Measurements from ENCODE around the gene MTUS2.

The MTUS2 gene

DNA sequence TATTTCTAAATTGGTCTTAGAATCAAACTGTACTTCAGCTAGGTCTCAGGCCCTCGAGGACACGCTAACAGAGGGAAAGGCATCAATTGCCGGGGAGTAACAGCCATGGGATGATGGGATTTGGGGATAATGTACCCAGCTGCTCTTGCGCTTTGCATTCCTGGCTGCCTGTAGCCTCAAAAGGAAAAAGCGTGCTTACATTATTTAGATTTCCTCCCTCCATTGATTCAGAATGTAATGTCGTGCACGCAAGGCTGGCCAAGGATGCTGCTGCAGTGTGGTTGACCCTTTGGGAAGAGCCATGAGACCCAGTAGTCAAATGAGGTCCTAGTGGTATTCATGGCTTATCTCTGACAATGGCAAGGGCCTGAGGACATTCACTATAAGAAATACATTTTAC, 680.2 kb downstream of the MTUS2 start:
- DNase-seq = no peak

DNA sequence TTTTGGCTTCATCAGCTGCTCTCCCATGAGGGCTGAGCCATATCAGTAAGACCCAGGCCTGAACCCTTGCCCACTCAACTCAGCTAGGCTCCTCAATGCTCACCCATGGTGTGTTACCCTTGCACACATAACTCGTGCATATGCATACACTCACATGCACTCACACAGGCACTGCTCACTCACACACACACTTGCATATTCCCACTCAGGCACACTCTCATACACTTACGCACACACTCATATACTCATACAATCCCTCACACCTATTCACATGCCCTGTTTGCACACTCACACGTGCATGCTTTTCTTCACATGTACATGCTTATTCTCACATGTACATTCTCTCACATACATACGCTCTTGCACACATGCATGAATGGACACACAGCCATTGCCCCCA, 681.5 kb downstream of the MTUS2 start:
- DNase-seq = no peak

DNA sequence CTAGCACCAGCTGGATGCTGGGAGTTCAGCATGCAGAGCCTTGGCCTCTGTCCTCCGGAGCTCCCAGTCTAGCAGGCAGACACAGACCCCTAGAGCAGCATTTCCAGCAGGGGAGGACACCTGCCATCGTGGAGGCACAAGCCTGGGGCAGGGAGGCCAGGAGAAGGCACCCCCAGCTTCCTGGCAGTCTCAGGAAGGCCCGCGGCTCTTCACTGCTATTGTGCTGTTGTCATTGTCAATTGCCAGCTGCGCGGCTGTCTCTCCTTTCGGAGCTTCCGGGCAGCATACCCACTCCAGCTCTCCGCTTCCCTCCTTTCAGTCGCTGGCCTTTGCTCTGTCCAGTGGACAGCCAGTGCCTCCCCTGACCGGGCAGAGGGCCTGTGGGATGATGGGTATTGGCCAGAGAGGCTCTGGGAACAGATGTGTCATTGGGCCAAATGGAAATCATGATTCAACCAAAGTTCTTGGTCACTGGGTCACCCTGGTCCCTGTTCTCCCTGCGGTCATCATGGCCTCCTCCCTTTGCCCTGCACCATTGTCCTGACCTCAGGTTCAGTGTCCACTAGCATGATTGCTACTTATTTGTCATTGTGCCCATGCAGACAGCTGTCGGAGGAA, 682.4 kb downstream of the MTUS2 start:
- DNase-seq = peak in 1 of 56 donors; percentile 11

DNA sequence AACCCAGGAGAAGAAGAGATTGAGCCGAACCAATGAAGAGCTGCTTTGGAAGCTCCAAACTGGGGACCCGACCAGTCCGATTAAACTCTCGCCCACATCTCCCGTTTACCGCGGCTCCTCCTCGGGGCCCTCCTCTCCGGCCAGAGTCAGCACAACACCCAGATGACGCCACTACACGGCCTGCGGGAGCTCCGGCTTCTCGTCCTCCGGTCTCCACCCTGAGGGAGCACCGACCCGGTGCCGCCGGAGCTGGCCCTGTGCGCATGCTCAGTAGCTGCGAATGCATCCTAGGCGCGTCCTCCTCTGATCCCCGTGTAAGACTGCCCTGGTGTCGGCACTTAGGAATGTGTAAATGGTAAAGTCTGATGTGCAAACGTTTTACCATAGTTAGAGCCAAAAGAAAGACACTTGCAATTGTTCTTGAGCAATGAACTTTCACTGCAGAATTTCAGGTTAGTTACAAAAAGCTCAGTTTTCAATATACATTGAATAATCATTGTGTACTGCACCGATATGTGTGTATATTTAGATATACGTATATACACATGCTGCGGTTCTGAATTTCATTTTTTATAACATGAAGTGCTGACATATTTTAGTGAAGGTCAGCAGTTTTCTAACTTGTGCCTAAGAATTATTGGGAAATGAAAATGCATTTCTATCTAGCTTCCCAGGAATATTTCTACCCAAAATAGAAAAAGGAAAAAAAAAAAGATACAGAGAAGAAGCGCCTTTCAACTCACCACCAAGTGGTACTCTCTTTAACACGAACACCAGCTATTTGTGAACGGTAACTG, 683.1 kb downstream of the MTUS2 start:
- peak in 4 of 56 donors; percentile 4 to 29 (median 18) for DNase-seq

DNA sequence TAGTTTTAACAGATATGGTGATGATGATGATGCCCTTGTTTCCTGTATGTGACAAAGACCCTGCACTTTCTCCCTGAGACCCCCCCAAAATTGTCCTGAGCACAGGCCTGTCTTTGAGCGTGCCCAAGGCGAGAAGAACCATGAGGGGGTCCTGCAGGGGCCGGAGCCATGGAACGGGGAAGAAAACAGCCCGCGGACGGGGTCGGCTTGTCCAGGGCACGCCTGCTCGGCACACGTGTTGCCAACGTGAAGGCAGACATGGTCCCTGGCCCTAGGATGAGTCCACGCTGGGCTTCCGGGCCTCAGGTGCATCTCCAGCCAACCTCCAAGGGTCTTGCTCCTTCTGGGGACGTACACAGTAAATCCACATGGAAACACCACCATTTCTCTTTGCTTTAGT, 684.6 kb downstream of the MTUS2 start:
- no peak for DNase-seq

DNA sequence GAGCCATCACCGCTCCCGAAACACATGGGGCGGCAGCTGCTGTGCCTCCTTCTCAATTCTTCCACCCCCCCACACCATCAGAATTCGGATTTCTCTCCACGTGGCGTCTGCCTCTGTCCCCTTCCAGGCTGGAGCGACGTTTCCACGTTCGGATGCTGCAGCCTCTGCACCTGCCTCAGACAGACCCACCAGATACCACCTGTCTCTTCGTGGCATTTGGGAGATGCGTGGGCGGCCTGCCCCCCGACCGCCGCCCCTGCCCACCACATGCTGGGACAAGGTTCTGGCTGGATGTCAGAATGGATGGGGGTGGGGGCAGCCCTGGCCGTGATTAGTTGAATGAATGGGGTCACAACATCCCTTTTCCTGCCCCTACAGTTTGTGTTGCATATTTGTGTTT, 685.4 kb downstream of the MTUS2 start:
- no peak for DNase-seq

DNA sequence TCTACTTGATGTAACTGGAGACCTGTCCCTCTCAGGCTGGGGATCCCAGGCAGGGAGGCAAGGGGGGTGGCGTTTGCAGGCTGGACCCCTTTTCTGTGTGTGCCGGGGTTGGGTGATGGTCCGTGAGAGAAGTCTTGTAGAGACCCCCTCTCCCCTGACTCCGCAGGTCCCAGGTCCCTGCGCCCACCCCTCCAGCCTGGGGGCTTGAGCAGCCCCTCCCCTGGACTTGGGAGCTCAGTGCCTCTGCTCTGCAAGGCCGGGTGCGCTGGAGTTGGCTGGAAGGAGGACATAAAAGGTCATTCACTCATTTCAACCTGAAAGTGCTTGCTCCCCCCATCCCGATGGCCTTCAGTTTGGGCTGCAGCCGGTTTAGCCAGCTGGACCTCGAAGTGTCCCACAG, 685.8 kb downstream of the MTUS2 start:
- DNase-seq = no peak

DNA sequence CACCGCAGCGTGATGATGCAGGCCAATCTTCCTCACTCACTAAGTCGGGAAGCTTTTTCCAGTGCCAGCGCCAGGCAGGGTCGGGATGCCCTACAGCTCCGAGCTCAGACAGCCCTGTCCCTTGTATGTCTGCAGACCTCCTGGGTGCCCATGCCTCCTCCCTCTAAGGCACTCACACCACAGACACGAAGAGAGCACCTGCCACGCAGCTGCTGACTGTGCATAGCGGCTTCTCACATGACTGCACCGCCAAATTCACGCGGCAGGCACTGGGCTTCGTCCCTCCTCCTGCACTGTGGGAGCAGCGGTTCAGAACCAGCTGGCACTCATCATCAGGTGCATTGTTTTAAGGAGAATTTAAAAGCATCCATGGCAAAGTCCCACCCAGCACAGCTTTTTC, 687.2 kb downstream of the MTUS2 start:
- peak in 1 of 56 donors; percentile 6 for DNase-seq

DNA sequence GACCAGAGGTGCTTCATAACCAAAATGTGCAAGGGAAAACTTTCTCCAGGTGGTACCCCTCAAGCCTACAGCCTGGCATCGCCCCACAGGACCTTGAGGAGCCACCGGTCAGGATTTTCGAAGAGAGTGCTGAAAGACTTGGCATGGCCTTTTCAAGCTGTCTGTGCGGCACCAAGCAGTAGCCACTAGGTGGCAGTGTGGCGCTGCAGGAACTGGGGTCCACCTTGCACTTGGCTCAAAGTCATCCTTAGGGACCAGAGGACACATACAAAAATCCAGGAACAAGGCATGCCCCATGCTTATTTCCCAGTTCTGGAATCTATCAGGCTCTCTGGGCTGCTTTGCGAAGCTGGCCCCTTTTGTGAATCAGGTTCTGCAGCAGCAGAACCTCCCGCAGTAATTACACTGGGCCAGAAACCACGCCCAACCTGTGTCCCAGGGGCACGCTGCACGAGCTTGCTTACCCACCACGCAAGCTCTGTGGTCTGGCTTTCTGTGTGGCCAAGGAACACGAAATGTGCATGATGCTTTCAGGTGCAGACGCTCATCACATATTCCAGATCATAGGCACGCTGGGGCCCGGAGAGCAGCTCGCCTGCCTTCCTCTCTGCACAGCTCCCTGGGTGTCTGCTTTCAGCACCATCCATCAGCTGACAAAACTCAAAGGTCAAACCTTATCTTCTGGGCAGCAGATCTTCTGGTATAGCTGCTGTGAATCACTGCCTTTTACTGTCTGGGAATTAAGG, 688.2 kb downstream of the MTUS2 start:
- peak in 53 of 56 donors; percentile 15 to 92 (median 68) for DNase-seq

DNA sequence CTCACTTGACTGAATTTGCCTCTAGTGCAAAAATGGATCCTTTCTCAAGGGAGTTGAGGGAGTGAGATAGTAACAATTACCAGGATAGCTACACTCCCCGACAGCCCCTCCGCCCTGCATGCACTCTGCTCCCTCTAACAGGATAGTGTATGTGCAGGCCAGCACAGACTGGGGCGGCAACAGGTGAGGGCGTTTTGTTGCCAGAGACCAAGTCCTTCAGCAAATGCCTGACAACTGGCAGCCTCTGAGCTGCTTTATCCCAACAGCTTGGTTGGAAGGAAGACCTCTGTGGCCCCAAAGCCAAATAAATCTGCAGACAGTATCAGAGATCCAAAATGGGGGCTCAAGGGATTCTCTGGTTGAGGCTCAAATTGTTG, 688.7 kb downstream of the MTUS2 start:
- DNase-seq = no peak

DNA sequence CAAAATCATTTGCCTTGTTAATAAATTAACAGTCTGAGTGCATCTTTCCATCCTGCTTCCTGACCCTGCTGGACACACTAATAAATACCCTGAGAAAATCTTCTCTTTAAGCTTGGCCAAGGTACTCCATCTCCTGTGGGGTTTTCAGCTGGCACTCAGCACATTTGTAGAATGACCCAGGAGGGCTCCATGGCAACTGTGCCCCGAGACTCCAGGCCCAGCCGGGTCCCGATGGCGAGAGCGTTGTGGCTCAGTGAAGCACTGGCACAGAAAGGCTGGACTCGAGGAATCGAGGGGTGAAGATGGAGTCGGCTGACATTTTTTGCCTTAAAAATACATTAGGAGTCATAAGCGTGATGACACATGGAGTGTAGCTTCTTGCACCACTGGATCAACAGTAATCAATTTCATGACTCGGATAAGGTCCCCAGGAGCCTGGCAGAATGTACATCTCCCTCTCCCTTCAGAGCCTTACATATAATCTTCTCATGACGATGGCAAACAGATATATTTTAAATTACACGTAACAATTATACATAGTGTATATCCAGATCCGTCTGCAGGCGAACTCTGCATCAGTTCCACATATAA, 690.0 kb downstream of the MTUS2 start:
- peak in 13 of 56 donors; percentile 6 to 59 (median 24) for DNase-seq

DNA sequence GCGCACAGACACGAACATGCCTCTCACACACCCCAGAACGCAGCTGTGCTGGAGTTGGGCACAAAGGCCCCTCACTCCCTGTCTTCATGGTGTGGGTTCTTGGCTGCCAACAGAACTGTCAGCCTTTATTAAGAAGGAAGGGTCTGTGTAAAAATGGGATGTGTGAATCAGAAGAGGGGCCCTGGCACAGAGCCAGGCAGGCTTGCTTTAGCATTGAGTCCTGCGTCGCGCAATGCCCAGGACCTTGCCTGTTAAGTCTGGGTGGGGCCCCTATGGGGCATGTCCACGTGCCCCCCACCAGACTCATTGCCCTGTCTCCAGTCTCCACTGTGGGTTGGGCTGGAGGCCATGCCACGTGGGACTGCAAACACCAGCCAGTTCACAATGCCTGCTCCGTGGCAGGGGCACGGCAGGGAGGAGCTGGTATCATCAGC, 690.5 kb downstream of the MTUS2 start:
- DNase-seq = peak in 5 of 56 donors; percentile 5 to 40 (median 33)

DNA sequence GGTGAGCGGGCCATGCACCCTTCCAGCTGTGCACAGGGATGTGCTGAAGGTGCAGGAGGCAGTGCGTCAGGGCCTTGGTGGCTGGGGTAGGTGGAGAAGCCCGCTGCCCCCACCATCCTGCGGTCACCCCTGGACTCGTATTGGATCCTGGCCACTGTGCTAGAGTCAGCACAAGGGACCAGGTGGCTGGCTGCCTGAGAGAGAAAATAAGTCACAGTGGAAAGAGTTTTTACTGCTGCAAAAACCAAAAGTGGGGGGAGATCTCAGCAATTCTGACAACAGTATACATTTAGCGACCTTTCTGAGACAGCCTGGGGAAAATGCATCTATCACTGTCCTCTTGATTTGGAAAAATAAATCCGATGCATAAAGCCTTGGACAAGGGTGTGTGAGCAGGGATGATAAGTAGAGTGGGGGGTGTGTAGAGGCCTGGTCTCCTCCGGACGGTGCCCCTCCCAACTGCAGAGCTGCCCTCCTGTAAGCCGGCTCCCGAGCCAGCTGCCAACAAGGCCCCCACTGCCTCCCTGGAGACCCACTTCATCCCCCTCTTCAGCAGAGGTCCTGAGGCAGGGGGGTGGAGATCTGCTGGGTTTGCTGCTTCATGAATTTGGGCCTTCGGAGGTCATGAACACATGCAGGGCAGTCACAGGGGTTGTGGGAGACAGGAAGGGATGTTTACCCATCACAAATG, 691.1 kb downstream of the MTUS2 start:
- no peak for DNase-seq

DNA sequence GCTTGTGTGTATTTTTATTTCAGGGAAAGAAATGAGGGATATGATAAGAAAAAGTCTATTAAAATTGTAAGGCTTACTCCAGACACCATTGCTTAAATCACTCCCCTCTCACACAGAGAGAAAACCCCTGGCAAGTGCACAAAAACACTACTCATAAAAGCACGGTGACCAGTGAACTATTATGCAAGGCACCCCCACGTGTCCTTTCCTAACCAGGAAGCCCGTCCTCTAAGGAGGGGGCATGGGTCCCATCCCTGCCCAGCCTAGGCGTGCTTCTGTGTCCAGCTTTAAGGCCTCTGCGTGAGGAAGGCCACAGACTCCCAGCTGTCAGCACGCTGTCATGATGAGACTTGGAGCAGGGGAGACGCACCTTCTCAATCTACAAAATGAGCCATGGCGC, 691.8 kb downstream of the MTUS2 start:
- no peak for DNase-seq

DNA sequence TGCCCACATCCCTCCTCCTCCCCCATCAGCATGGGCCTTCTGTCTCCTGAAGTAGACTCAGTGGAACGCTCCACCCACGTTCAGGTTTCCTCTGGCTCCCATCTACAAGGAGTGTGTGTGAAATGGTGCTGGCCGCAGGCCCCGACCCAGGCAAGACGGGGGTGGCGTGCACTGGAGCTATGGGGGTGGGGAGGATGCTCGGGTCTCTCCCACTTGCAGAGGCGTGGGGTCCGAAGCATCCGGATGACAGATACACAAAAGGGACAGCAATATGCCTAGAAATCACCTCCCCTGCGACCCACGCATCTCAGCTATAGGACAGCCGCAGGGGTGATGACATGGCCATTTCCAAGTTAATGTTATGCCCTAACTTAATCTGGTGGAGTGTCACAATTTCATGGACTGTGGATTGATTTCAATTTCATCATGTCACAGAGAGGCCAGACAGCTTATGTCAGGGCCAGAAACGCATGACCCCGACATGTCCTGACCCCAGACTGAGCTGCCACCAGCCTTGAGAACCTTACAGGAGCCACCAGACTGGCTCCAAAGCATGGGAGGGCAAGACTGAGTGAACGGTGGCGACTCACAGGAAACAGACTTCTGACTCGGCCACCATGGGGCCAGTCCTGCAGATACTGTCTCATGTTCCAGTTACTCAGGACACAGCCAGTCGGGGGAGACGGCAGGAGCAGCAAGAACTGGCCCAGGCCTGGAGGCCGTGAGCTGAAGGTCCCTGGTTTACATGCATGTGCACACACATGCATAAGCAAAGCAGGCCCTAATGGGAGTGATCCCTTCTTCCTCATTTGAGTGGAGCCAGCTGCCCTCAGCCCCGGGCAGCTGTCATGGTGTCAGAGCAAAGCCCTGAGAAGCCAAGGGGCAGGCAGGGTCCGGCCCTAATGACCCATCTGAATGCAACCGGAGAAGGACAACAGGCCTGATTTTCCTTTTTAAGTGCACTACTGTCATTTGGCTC, 693.2 kb downstream of the MTUS2 start:
- no peak for DNase-seq

DNA sequence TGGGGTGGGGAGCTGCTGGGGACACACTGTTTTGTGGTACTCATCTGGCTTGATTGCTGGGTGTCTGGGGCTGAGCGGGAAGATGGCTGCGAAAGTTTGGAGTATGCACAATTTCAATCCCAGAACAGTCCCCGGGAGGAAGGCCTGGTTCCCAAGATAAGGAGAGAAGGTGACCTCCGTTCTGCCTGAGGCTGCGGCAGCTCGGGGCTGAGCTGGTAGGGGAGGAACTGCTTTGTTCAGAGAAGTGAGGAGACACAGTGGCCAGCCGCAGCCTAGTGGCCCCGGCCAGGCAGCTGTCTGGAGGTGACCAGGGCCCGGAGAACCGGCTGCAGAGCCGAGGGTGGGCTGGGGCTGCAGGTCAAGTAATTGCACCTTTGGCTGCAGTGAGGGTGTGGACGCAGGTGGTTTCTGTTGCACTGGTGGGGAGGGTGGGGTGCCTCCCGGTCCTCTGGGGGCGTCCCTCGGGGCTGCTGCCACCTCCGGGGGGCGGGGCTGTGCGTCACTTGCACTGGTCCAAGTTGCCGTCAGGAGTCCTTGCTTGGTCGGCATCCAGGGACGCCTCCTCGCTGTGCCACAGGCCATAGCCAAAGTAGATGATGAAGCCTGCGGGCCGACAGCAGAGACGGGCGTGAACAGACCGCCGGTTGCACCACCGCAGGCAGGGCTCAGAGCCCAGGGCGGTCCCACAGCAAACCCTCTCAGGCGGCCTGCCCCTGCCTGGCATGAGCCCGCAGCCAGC, 694.0 kb downstream of the MTUS2 start:
- DNase-seq = no peak

DNA sequence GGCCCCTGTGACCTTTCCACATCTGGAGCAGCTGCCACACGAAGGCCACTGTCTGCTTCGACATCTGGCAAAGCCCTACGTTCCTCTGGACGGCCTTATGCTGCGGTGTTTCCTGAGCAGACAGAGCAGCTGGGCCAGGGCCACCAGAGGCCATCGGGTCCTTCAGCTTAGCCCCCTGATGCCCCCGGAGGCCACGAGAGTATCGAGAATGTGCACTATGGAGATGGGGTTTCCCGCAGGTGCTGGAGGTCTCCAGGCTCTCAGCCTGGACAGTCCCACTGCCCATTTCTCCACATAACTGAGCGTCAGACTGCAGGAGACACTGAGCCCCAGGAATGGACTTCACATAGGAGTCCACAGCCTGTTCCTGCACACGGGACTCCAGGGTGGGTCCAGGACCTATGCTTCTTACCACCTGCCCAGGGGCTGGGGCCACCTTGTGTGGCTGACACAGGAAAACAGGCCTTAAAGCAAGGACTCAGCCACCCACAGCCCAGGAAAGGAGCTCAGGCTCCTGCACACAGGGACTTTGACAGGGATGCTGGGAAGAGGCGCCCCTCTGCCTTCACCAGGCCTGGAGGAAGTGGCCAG, 694.7 kb downstream of the MTUS2 start:
- no peak for DNase-seq

DNA sequence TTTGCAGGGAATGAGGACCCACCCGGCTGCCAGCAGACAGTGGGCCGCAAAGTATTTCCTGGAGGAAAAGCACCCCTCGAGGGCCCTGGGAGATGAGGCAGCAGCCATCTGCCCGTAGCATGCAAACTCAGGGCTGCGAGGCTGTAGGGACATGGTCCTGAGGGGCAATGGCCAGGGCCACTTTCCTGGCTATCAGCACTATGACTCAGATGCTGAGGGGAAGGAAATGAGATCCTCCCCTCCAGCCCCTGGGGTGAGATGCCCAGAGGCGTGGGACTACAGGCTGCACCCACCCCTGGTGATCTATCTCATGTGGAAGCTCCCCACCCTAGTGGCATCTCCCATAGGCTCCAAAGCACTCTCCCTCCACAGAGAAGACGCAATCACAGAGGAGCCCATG, 695.2 kb downstream of the MTUS2 start:
- no peak for DNase-seq

DNA sequence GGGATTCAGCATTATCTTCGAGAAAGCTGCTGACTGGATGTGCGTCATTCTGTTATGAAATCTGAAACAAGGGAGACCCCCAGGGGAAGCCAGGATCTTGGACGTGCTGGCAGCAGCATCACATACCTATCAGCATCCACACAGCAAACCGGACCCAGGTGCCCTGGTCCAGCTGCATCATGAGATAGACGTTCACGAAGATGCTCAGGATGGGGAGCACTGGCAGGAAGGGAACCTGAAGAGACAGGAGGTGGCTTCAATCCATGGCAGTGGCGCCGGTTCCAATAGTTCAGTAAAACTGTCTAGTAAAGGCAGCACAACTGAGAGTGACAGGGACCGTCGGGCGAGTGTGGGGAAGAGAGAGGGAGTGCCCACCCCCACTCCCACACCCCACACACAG, 695.9 kb downstream of the MTUS2 start:
- DNase-seq = no peak

All from nucleus accumbens (tissue), 56 donors.